Activated naive CD4-positive, alpha-beta T cell treated with anti-CD3 and anti-CD28 coated beads, Interleukin-2, amount 50 U/mL, for 24 hours (primary cell): ENCODE data around the gene ATP13A3.

ENCODE experiments used
- H3K27ac Mint-ChIP-seq: one replicate; pipeline ENCODE4 v1.8.0; 2021; ENCODE audit warnings: mild to moderate bottlenecking, mixed read lengths
- H3K27me3 Mint-ChIP-seq: one replicate; pipeline ENCODE4 v1.8.0; 2021; ENCODE audit warnings: mixed read lengths
- H3K36me3 Mint-ChIP-seq: one replicate; pipeline ENCODE4 v1.8.0; 2021; ENCODE audit warnings: mixed read lengths
- H3K4me1 Mint-ChIP-seq: one replicate; pipeline ENCODE4 v1.8.0; 2021; ENCODE audit warnings: mixed read lengths
- H3K4me3 Mint-ChIP-seq: one replicate; pipeline ENCODE4 v1.8.0; 2021; ENCODE audit warnings: mild to moderate bottlenecking, mixed read lengths
- H3K9me3 Mint-ChIP-seq: one replicate; pipeline ENCODE4 v1.8.0; 2021; ENCODE audit warnings: mixed read lengths

ATP13A3 gene

DNA sequence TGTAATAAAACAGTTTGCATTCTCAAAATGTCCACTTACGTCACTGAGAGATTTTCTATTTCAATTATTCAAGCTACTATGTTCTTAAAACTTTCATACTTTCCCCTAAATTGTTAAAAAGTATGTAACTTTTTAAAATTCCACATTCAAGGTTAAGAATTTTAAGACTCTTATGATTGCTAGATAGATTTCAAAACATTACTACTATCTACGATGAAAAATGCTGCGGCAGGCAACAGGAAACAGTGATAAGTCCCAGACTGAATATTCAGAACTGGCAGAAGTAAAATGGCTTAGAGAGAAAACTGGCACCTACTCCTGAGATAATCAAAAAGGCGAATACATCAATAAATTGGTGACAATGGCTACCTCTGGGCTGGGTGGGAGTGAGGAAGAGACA, 16.2 kb downstream of the ATP13A3 start:
- Mint-ChIP-seq H3K4me1 (peaks cover 31% of the 10 kb centered on the region), H3K4me3 (no peak overlapping the region), H3K9me3 (no peaks in the 10 kb centered on the region), H3K36me3 (no peaks in the 10 kb centered on the region), H3K27me3 (no peaks in the 10 kb centered on the region), H3K27ac (no peak overlapping the region)

DNA sequence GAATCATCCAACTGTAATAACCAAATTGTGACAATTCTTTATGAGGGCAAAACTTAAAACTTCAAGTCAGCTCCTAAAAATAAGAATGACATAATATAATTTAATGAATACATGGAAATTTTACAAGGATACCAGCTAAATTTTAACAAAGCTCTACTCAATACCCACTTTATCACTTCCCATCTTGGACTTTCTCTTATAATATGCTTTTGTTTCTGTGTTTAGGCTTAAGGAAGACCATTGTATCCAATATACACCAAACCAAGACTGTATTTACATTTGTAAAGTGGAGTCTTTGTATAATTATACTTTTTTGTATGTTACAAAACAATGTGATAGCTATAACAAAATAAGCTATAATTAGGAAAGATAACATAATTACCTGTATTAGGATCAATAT, 16.8 kb downstream of the ATP13A3 start:
- no peaks in the 10 kb centered on the region for H3K36me3 Mint-ChIP-seq
- H3K27ac Mint-ChIP-seq, result no peak overlapping the region
- no peaks in the 10 kb centered on the region for H3K9me3 Mint-ChIP-seq
- peaks cover 37% of the 10 kb centered on the region for H3K4me1 Mint-ChIP-seq
- no peaks in the 10 kb centered on the region for H3K27me3 Mint-ChIP-seq
- H3K4me3 Mint-ChIP-seq, result no peak overlapping the region

DNA sequence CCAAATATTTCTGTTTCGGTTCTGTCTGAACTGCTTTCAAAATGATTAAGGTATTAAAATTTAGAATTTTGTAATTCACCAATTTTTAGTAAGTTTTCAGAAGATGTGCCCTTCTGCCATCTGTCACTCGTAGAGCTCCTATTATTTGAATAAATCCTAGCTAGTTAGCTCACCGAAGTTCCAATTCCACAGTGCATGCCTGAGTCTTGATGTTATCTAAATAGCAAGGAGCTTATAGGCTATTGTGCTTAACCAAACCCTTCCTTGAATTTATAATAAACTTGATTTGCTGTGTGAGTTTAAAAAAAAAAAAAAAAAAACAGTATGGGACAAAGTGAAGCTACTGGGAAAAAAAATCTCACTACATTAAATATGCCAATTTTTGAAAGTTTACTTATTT, 18.7 kb downstream of the ATP13A3 start:
- no peaks in the 10 kb centered on the region for H3K27me3 Mint-ChIP-seq
- H3K4me1 Mint-ChIP-seq, result peaks cover 37% of the 10 kb centered on the region
- H3K36me3 Mint-ChIP-seq, result no peaks in the 10 kb centered on the region
- H3K9me3 Mint-ChIP-seq, result no peaks in the 10 kb centered on the region
- no peak overlapping the region for H3K4me3 Mint-ChIP-seq
- H3K27ac Mint-ChIP-seq, result no peak overlapping the region

DNA sequence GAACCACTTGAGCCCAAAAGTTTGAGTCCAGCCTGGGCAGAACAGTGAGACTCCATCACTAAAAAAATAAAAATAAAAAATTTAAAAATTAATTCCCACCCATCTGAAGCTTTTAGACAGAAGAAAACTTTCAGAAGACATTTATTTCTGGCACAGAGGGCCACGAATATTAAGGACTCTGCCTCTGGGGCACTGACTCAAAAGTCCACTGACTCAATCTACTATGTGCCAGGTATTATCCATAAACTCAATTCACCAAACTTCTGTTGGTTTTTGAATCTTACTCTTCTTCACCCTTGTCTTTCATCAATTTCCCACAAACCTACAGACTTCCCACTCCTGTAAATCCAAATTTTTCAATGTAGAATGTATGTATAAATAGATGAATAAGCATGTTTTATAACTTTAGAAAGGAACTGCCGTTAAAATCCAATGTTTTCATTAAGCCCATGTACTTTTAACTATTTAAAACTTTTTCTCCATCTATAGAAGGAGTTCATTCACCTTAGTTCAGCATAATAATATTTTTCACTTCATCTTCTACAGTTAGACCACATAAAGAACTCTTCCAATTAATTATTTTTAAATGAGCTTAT, 19.9 kb downstream of the ATP13A3 start:
- peaks cover 28% of the 10 kb centered on the region for H3K4me1 Mint-ChIP-seq
- H3K27ac Mint-ChIP-seq, result no peak overlapping the region
- no peak overlapping the region for H3K4me3 Mint-ChIP-seq
- no peaks in the 10 kb centered on the region for H3K27me3 Mint-ChIP-seq
- H3K36me3 Mint-ChIP-seq, result no peaks in the 10 kb centered on the region
- no peaks in the 10 kb centered on the region for H3K9me3 Mint-ChIP-seq

DNA sequence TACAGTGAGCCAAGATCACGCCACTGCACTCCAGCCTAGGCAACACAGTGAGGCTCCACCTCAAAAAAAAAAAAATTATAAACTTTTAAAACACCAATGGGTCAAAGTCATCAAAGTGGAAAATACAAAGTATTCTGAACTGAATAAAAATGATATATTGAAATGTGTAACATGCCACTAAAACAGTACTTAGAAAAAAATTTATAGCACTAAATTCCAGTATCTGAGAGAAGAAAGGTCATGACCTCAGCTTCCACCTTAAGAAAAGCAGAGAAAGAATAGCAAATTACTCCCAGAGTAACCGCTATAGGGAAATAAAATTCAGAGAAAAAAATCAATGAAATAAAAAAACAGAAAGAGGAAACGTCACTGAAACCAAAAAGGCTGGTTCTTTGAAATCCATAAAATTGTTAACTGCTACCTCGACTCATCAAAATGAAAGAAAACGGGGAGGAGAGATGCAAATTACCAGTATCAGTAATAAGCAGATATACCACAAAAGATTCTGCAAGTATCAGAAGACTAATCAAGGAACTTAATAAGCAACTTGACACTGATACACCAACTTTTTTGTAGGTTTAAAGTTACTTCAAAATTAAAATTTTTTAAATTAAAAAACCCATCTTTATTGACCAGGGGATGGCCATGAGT, 20.8 kb downstream of the ATP13A3 start:
- Mint-ChIP-seq H3K9me3 (no peaks in the 10 kb centered on the region), H3K36me3 (no peaks in the 10 kb centered on the region), H3K27me3 (no peaks in the 10 kb centered on the region), H3K4me1 (peaks cover 28% of the 10 kb centered on the region), H3K27ac (no peak overlapping the region), H3K4me3 (no peak overlapping the region)

DNA sequence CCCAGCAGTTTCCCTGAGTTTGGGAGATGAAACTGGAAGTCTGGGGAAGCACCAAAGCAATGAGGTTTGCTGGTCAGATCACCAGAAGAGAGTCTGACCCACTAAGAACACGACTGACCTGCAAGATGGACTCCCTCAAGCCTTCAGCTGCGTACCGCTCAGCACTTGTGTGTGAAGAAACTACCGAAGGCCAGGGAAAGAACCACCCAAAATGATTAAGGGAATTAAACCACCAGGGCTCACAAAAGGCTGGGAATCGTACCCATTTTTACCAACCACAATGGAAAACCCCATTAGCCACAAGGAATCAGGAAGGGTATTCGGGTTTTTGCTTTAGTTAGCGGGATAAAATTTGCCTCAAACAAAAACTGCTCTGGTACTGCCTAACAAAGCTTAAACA, 21.6 kb downstream of the ATP13A3 start:
- H3K27me3 Mint-ChIP-seq, result no peaks in the 10 kb centered on the region
- no peak overlapping the region for H3K4me3 Mint-ChIP-seq
- H3K27ac Mint-ChIP-seq, result no peak overlapping the region

DNA sequence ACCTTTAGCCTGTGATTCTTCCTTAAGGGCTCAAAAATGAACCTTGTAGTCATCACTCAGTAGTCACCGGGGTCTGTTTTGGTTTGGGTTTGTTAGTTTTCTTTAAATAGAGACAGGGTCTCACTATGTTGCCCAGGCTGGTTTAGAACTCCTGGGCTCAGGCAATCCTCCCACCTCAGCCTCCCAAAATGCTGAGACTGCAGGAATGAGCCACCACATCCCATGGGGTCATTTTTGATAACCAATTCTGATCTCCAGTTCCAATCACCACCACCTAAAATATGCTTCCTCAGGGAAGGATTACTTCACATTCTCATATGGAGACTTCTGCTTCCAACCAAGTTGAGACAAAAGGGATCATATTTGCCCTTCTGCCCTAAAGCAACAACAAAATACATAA, 22.1 kb downstream of the ATP13A3 start:
- Mint-ChIP-seq H3K4me1 (peaks cover 20% of the 10 kb centered on the region), H3K9me3 (no peaks in the 10 kb centered on the region), H3K36me3 (no peaks in the 10 kb centered on the region), H3K27ac (no peak overlapping the region), H3K27me3 (no peaks in the 10 kb centered on the region), H3K4me3 (no peak overlapping the region)

More for the DNA sequence above, 21.6 kb downstream of the ATP13A3 start:
- Mint-ChIP-seq H3K9me3 (no peaks in the 10 kb centered on the region), H3K36me3 (no peaks in the 10 kb centered on the region), H3K4me1 (peaks cover 24% of the 10 kb centered on the region)

DNA sequence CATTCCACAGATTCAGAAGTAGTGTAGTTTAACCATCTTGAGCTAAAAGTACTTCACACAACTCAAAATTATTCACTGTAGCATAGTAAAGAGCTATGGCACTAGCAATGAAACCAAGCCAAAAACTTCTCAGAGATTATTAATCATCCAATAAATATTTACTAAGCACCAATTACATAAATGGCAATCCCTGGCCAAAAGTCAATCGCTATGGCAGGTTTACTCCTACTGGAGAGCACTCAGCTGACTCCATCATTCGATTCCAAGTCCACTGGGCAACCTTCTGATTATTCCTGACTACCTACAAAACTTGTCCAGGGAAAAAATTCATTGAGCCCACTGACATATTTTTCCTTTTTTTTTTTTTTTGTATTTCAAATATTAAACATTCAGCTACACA, 23.9 kb downstream of the ATP13A3 start:
- Mint-ChIP-seq H3K4me3 (no peak overlapping the region), H3K9me3 (no peaks in the 10 kb centered on the region), H3K4me1 (peaks cover 20% of the 10 kb centered on the region), H3K27ac (no peak overlapping the region), H3K36me3 (peaks cover 3% of the 10 kb centered on the region), H3K27me3 (no peaks in the 10 kb centered on the region)

DNA sequence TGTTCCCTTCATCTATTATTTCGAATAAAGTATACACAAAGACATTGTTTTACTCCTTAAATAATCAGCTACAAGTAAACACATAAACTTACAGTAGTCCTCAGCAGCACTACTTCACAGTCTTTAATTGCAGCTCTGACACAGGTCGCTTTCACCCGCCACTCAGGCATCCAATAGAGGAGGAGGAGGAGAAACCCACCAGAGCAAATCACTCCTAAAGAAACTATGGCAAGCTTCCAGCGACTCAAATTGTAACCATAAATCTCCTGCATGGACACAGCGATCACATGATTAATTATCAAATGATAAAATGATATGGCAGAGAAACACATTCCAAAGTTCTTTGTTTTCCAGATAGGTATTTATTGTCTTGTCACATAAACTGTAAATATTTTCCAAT, 26.2 kb downstream of the ATP13A3 start:
- Mint-ChIP-seq H3K36me3 (peaks cover 3% of the 10 kb centered on the region), H3K4me1 (peaks cover 11% of the 10 kb centered on the region), H3K27me3 (no peaks in the 10 kb centered on the region), H3K27ac (no peak overlapping the region), H3K9me3 (no peaks in the 10 kb centered on the region), H3K4me3 (no peak overlapping the region)

DNA sequence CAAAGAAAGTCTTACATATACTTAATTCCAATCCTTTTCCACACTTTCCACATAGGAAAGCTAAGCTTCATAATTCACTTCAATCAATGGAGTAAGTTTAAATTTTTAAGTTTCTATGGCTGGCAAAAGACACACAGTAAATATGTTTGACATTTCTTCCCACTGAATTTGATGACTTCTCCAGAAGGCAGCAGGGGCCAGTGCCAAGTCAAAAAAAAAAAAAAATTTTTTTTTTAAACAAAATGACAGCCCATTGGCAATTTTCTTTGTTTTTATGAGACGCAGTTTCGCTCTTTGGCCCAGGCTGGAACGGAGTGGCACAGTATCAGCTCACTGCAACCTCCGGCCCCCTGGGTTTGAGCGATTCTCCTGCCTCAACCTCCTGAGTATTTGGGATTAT, 28.7 kb downstream of the ATP13A3 start:
- H3K4me3 Mint-ChIP-seq, result no peak overlapping the region
- no peaks in the 10 kb centered on the region for H3K4me1 Mint-ChIP-seq
- no peaks in the 10 kb centered on the region for H3K9me3 Mint-ChIP-seq
- H3K27ac Mint-ChIP-seq, result no peak overlapping the region
- H3K36me3 Mint-ChIP-seq, result peaks cover 9% of the 10 kb centered on the region
- no peaks in the 10 kb centered on the region for H3K27me3 Mint-ChIP-seq

DNA sequence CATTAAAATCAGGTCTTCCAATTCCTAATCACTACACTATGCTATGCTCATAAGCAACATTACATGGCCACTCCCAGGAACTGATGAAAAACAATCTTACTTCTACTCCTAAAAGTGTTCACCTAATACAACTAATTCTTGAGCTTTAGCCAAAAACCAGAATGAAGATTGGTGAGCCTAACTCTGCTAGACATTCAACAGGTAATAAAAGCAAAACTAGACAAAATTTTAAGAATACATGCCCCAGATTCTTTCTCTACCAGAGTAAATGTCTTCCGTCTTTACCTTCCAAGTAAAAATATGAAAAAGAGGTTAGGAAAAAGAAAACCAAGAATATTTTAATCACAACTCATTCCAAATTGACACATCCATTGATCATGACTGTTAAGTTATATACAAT, 31.3 kb downstream of the ATP13A3 start:
- H3K27me3 Mint-ChIP-seq, result no peaks in the 10 kb centered on the region
- peaks cover 18% of the 10 kb centered on the region for H3K36me3 Mint-ChIP-seq
- H3K9me3 Mint-ChIP-seq, result no peaks in the 10 kb centered on the region
- H3K4me1 Mint-ChIP-seq, result no peaks in the 10 kb centered on the region
- no peak overlapping the region for H3K27ac Mint-ChIP-seq
- H3K4me3 Mint-ChIP-seq, result no peak overlapping the region

DNA sequence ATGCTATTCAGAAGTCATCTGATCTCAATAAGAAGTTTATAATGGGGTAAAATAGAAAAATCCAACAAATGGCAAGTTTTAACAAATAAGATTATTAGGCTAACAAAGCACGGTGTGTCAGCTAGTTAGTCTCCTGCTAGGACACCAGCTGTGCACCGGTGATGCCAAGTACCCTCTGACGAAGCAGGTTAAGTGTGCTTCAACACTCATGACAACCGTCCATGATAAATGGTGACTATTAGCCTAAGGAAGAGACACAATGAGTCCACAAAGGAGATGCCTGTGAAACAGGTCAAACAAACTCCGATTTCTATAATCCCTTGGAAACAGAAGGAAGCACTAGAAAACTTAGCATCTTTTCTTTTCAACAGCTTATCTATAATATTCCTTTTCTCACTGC, 36.5 kb downstream of the ATP13A3 start:
- no peaks in the 10 kb centered on the region for H3K27me3 Mint-ChIP-seq
- no peak overlapping the region for H3K27ac Mint-ChIP-seq
- peaks cover 4% of the 10 kb centered on the region for H3K4me1 Mint-ChIP-seq
- no peaks in the 10 kb centered on the region for H3K9me3 Mint-ChIP-seq
- peaks cover 33% of the 10 kb centered on the region for H3K36me3 Mint-ChIP-seq
- no peak overlapping the region for H3K4me3 Mint-ChIP-seq

DNA sequence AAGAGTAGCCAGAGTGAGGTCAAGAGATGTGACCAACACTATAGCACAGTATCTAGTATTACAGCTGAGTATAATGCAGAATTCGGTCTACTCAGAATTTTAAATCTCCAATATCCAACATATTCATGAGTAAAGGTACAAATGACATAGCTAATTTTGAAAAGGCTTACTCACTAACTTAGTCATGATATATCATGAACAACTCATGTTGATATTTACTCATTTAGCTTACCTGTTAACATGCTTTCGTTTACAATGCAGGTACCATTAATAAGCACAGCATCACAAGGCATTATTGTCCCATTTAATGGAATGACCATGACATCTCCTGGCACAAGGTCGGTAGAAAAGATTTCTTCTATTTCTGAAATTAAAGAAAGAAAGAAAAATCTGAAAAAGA, 36.9 kb downstream of the ATP13A3 start:
- H3K36me3 Mint-ChIP-seq, result peaks cover 33% of the 10 kb centered on the region
- H3K27me3 Mint-ChIP-seq, result no peaks in the 10 kb centered on the region
- H3K9me3 Mint-ChIP-seq, result no peaks in the 10 kb centered on the region
- H3K27ac Mint-ChIP-seq, result no peak overlapping the region
- H3K4me3 Mint-ChIP-seq, result no peak overlapping the region
- peaks cover 4% of the 10 kb centered on the region for H3K4me1 Mint-ChIP-seq

DNA sequence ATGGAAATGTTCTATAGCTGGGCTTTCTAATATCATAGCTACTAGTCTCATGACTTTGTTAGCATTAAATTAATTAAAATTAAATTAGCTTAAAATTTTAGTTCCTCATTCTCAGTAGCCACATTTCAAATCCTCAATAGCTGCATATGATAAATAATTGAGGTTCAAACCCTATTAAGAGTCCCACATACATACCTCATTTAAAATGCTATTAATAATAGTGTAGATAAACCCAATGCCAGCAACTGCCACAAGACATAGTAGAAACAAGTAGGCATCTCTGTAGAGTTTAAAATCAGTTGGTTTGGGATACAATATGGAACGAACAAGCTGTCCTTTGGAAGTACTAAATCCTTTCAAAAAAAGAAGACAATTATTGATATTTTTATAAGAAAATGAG, 39.1 kb downstream of the ATP13A3 start:
- Mint-ChIP-seq H3K27me3 (no peaks in the 10 kb centered on the region), H3K27ac (peak overlapping the region; percentile 12), H3K36me3 (peaks cover 32% of the 10 kb centered on the region), H3K4me1 (peaks cover 8% of the 10 kb centered on the region), H3K4me3 (no peak overlapping the region), H3K9me3 (no peaks in the 10 kb centered on the region)

DNA sequence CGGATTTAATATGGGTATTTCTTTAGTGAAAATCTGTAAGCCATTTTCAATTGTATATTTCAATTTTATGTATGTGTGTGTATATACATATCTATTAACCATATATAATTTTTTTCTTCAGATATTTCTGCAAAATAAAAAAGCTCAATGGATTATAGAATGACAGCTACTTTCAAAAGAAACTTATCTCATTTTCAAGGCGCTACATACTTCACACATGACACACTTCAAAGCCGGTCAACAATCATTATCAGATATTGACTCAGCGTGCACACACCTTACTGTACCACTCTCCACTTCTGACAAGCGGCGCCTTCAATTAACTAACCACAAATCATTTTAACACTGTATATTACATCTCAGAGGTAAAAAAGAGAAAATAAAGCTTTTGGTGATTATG, 39.6 kb downstream of the ATP13A3 start:
- Mint-ChIP-seq H3K9me3 (no peaks in the 10 kb centered on the region), H3K27ac (peak overlapping the region; percentile 12), H3K36me3 (peaks cover 30% of the 10 kb centered on the region), H3K4me3 (no peak overlapping the region), H3K4me1 (peaks cover 8% of the 10 kb centered on the region), H3K27me3 (no peaks in the 10 kb centered on the region)

DNA sequence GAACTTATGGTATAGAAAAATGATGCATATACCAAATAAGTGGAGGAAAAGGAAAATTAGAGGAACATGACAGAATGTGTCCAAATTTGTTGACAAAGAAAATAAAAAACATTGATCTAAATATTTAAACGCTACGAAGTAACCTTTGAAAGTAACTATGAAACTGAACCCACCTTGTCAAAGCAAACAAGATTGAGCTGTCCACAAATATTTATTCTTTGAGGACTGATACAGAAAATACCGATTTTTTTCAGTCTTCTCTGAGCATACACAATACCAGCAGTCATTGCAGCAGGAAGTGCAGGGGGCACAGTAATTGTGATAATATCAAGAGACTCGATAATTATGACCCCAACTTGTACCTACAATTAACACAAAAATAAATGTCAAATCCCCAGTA, 40.0 kb downstream of the ATP13A3 start:
- H3K36me3 Mint-ChIP-seq, result peaks cover 30% of the 10 kb centered on the region
- H3K9me3 Mint-ChIP-seq, result no peaks in the 10 kb centered on the region
- no peak overlapping the region for H3K4me3 Mint-ChIP-seq
- no peak overlapping the region for H3K27ac Mint-ChIP-seq
- no peaks in the 10 kb centered on the region for H3K27me3 Mint-ChIP-seq
- H3K4me1 Mint-ChIP-seq, result peaks cover 8% of the 10 kb centered on the region

DNA sequence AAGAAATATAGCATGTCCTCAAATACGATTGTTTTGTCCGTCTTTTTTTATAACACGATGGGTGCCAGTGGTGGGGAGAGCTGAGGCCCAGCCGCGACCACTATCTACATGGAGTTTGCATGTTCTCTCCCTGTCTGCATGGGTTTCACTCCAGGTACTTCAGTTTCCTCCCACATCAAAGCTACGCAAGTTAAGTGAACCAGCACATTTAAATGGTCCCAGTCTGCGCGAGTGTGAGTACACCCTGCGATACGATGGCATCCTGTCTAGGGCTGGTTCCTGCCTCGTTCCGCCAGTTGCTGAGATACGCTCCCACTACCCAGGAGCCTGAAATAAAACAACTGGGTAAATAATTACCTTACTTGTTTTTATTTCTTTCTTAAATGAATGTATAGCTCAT, 40.6 kb downstream of the ATP13A3 start:
- Mint-ChIP-seq H3K4me1 (peaks cover 8% of the 10 kb centered on the region), H3K4me3 (no peak overlapping the region), H3K27me3 (no peaks in the 10 kb centered on the region), H3K36me3 (peaks cover 28% of the 10 kb centered on the region), H3K9me3 (no peaks in the 10 kb centered on the region), H3K27ac (no peak overlapping the region)
